Measurements from ENCODE around the gene ATP2C1. TPM values are rescaled to one million over a fixed set of nuclear protein-coding genes. Genes with fewer than 3 reads are reported as not detected.
"Not testable (repeated sequence)": the region's sequence is repeated elsewhere in the genome, so short reads cannot be mapped to it uniquely, and the experiment has no call there.

Gene ATP2C1
- polyA plus RNA-seq, 3 donors: 118 to 141 (median 131) TPM

DNA sequence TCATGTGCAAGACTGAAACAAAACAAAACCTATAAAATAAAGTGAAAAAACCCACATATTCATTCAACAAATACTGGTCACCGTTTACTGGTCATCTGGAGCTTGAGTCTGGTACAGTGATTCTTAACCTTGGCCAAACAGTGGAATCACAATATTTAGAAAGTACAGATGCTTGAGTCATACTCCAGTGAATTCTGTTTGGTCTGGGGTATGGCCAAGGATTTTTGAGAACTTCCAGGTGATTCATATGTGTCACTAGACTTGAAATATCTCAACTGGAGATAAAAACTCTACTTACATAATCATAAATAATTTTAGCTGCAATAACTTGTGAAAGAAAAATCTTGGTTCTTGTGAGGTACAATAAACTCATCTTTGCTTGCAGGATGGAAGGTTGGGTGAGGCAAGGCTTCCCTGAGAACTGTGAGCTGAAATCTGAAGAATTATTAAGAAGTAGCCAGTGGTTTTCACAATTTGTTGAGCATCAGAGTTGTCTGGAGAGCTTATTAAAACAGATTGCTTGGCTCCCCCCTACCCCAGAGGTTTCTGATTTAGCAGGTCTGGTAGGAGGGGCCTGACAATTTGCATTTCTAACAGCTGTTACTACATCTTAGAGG is 142.4 kb downstream of the ATP2C1 start:
- no peak for DNase-seq

DNA sequence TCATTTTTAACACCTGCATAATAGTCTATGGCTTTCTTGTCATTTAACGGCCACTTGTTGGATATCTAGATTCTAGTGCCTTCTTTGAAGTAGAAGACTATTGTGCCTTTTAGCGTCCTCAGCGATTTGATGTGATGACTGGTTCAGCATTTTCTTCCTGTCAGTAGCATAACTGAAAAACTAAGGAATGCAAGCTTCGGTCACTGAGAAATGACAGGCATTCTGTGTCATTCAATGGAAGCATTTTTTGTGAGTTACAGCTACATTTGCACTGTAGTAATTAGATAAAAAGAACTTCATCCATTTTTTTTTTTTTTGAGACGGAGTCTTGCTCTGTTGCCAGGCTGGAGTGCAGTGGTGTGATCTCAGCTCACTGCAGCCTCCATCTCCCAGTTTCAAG is 143.1 kb downstream of the ATP2C1 start:
- no peak for DNase-seq

DNA sequence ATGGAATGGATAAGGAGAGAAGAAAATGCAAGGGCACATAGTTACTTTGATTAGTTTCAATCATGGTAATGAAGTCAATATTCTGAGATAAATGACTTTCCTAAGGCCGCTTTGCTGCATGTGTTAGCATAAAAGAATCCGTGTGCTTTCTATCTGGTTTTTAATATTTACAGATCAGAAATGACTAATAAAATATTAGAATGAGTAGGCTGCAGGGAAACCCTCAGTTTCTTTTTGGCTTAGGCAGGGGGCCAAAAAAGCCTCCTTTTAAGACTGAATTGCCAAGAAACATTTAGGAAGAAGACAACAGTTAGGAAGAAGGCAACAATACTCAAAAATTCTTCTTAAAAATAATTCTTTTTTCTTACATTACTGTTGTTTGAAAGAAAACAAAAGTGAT is 144.4 kb downstream of the ATP2C1 start:
- no peak for DNase-seq

DNA sequence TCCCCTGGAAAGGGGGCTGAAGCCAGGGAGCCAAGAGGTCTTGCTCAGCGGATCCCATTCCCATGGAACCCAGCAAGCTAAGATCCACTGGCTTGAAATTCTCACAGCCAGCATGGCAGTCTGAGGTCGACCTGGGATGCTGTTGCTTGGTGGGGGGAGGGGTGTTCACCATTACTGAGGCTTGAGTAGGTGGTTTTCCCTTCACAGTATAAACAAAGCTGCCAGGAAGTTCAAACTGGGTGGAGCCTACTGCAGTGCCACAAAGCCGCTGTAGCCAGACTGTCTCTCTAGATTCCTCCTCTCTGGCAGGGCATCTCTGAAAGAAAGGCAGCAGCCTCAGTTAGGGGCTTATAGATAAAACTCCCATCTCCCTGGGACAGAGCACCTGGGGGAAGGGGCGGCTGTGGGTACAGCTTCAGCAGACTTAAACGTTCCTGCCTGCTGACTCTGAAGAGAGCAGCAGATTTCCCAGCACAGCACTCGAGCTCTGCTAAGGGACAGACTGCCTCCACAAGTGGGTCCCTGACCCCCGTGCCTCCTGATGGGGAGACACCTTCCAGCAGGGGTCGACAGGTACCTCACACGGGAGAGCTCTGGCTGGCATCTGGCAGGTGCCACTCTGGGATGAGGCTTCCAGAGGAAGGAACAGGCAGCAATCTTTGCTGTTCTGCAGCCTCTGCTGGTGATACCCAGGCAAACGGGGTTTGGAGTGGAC is 148.5 kb downstream of the ATP2C1 start:
- DNase-seq: not testable (repeated sequence)

DNA sequence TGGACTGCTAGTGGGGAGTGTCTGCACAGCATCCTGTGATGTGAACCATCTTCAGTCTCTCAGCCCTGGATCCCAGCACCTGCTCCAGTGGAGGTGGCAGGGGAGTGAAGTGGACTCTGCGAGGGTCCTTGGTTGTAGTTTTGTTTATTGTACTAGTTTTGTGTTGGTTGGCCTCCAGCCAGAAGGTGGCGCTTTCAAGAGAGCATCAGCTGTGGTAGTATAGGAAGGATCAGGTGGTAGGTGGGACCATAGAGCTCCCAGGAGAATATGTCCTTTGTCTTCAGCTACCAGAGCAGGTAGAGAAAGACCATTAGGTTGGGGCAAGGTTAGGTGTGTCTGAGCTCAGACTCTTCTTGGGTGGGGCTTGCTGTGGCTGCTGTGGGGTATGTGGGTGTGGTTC is 153.7 kb downstream of the ATP2C1 start:
- no peak for DNase-seq

DNA sequence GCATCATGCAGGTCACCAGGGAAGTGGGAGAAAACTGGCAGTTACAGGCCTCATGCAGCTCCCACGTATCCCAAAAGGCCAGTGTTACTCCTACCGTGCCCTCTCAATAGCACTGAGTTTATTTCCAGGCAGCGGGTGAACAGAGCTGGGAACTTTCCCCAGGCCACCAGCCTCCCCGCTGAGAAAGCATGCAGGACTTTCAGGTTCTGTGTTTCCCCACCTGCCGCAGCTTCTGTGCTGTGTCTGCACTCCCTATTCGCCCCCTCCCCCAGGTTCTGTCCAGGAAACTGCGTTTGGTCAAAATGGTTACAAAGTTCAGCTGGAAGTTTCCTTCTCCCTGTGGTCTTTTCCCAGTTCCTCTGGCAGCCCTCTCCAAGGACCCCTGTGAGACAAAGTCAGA is 154.1 kb downstream of the ATP2C1 start:
- DNase-seq: no peak

DNA sequence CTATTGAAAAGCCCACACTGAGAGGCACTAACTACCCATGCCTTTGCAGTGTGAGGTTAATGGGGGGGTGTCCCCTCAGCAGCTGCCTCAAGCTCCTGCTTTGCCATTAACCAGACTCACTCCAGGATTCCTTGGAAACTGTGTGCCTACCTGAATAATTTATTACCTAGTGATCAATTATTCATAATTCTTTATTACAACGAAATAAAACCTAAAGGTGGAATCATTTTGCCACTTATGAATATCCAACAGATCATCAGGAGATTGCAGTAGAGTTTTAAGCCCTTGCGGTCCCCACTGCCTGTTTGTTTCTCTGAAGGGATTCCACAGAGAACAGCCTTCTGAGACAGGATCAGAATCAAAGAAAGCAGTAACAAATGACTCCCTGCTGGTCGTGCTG is 156.1 kb downstream of the ATP2C1 start:
- DNase-seq: no peak

DNA sequence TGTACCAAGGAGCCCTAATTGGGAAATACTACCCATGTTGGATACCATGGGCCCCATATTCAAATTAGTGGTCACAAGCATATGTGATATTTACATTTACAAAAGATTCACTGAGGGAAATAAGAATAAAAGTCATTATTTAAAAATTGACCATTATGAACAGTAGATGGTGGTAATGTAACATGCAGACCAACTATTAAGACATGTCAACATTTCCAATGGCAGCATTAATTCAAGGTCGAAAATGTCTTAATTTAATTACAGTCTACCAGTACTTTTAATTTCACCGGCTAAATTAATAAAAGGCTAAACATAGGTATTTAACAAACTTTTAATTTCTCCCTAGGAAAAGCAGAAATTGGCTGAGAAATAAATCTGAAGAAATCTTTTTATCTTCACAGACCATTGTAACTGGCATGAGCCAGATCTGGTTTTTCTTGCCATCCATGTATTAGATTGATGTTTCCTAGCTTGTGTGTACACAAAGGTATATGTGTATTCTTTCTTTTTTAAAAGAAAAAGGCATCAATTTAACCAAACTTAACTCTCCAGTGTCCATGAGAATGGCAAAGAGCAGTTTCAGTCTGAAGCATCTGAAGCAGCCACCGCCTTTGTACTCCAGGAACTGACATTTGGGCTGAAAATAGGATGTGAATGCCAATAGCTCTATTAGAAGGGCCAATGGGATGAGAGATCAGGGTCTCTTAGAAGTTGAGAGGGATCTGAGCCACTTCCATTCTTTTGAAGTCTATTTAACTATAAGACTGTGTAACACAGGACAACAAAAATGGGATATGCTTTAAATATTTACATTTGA is 159.4 kb downstream of the ATP2C1 start:
- DNase-seq: no peak

Other genes with a start within 250 kb of the ATP2C1 start
- 10 to 100 TPM; 41.5 to 46.8 (median 46.7) TPM for gene PIK3R4, start 147.3 kb upstream of the ATP2C1 start, polyA plus RNA-seq (ENCODE audit: insufficient read length in 3 of 3)
- gene ASTE1, start 132.7 kb downstream of the ATP2C1 start, polyA plus RNA-seq (ENCODE audit: insufficient read length in 3 of 3): 10 to 100 TPM; 12.8 to 14.1 (median 13.8) TPM
- 10 to 100 TPM; 15.8 to 22.1 (median 18.1) TPM for gene NEK11, start 132.8 kb downstream of the ATP2C1 start, polyA plus RNA-seq (ENCODE audit: insufficient read length in 3 of 3)

Measured in renal pelvis (tissue), 4 donors.